GM23338 (cell line): ENCODE data around the gene ZBTB24. TPM values are rescaled to one million over a fixed set of nuclear protein-coding genes. Genes with fewer than 3 reads are reported as not detected.

Source experiments
- ATAC-seq: fragments of 200-7000 bp; cut with Tn5 transposase; 3 replicates; pipeline ENCODE4 v1.9.1; 2020
- DNase-seq: peaks from one replicate; pipeline ENCODE4 v3.0.0-alpha.2; 2015; ENCODE audit warnings: low spot score
- H2AFZ ChIP-seq: fragments of 200-600 bp; sonication (generic); 2 replicates; pipeline ENCODE4 v1.8.0; 2016; ENCODE audit warnings: antibody characterized with exemption, mild to moderate bottlenecking, moderate library complexity
- H3F3A ChIP-seq: fragments of 200-600 bp; sonication (generic); replicated peaks from 2 replicates; pipeline ENCODE4 v1.8.0; 2017; ENCODE audit warnings: antibody characterized with exemption, mixed run types, low read depth
- H3K27ac ChIP-seq: fragments of 200-600 bp; sonication (generic); 2 replicates; pipeline ENCODE4 v1.6.1; 2016; ENCODE audit warnings: low read depth
- H3K27me3 ChIP-seq: fragments of 200-600 bp; sonication (generic); 2 replicates; pipeline ENCODE4 v1.8.0; 2016; ENCODE audit warnings: mild to moderate bottlenecking, mixed run types, moderate library complexity; ENCODE audit not compliant: insufficient read depth
- H3K36me3 ChIP-seq: fragments of 200-600 bp; sonication (generic); 2 replicates; pipeline ENCODE4 v1.8.0; 2016; ENCODE audit warnings: mild to moderate bottlenecking; ENCODE audit not compliant: insufficient read depth
- H3K4me1 ChIP-seq: fragments of 200-600 bp; sonication (generic); 2 replicates; pipeline ENCODE4 v1.8.0; 2016; ENCODE audit warnings: mild to moderate bottlenecking, moderate library complexity; ENCODE audit not compliant: insufficient read depth
- H3K4me2 ChIP-seq: fragments of 200-600 bp; sonication (generic); 2 replicates; pipeline ENCODE4 v1.7.1; 2017; ENCODE audit warnings: mixed run types
- H3K4me3 ChIP-seq: fragments of 200-600 bp; sonication (generic); 2 replicates; pipeline ENCODE4 v1.6.1; 2016; ENCODE audit warnings: mixed run types
- H3K79me2 ChIP-seq: fragments of 200-600 bp; sonication (generic); replicated peaks from 2 replicates; pipeline ENCODE4 v1.8.0; 2017; ENCODE audit warnings: mild to moderate bottlenecking; ENCODE audit not compliant: insufficient read depth
- H3K9me2 ChIP-seq: fragments of 200-600 bp; sonication (generic); 2 replicates; pipeline ENCODE4 v1.8.0; 2017; ENCODE audit not compliant: insufficient read depth
- H4K20me1 ChIP-seq: fragments of 200-600 bp; sonication (generic); replicated peaks from 2 replicates; pipeline ENCODE4 v1.8.0; 2017; ENCODE audit warnings: mild to moderate bottlenecking; ENCODE audit not compliant: insufficient read depth
- H3K27ac Mint-ChIP-seq: 2 replicates; pipeline ENCODE4 v1.8.0; 2020; ENCODE audit warnings: inconsistent platforms, mild to moderate bottlenecking, moderate library complexity, mixed read lengths
- H3K27me3 Mint-ChIP-seq: 3 replicates; pipeline ENCODE4 v1.8.0; 2022; ENCODE audit warnings: low read depth, mild to moderate bottlenecking, moderate library complexity, mixed read lengths, inconsistent platforms; ENCODE audit not compliant: insufficient read depth, poor library complexity
- H3K36me3 Mint-ChIP-seq: 3 replicates; pipeline ENCODE4 v1.8.0; 2021; ENCODE audit warnings: low read depth, mild to moderate bottlenecking, inconsistent platforms, moderate library complexity, mixed read lengths
- H3K4me1 Mint-ChIP-seq: 3 replicates; pipeline ENCODE4 v1.8.0; 2020; ENCODE audit warnings: mild to moderate bottlenecking, inconsistent platforms, mixed read lengths
- H3K4me3 Mint-ChIP-seq: 3 replicates; pipeline ENCODE4 v1.8.0; 2021; ENCODE audit warnings: moderate library complexity, mild to moderate bottlenecking, inconsistent platforms, mixed read lengths
- H3K9me3 Mint-ChIP-seq: 3 replicates; pipeline ENCODE4 v1.8.0; 2020; ENCODE audit warnings: moderate library complexity, mild to moderate bottlenecking, inconsistent platforms, mixed read lengths
- CTCF ChIP-seq, 2 experiments: fragments of 200-600 bp in 1 of 2; sonication (generic) in 1 of 2; conservative IDR thresholded peaks; 2 replicates each; pipeline versions ENCODE4 v1.5.1 to v1.6.1; 2016 to 2017; ENCODE audit warnings: antibody characterized with exemption in 2 of 2, low read depth in 2 of 2, mild to moderate bottlenecking in 2 of 2, moderate library complexity in 1 of 2
- ETS1 ChIP-seq: IDR thresholded peaks from 2 replicates; pipeline ENCODE4 v1.6.1; 2016; ENCODE audit warnings: antibody characterized with exemption
- EZH2 ChIP-seq: fragments of 200-600 bp; sonication (generic); IDR thresholded peaks from one replicate; pipeline ENCODE4 v1.8.0; 2017; ENCODE audit warnings: antibody characterized with exemption, mild to moderate bottlenecking, low read depth; ENCODE audit not compliant: unreplicated experiment
- EZH2phosphoT487 ChIP-seq: fragments of 200-600 bp; sonication (generic); IDR thresholded peaks from one replicate; pipeline ENCODE4 v1.8.1; 2018; ENCODE audit warnings: antibody characterized with exemption; ENCODE audit not compliant: unreplicated experiment
- STAT1 ChIP-seq: IDR thresholded peaks from one replicate; pipeline ENCODE4 v1.6.1; 2016; ENCODE audit warnings: antibody characterized with exemption; ENCODE audit not compliant: unreplicated experiment
- ZNF331 ChIP-seq: fragments of 250-450 bp; sonication (Bioruptor Pico); IDR thresholded peaks from 2 replicates; pipeline ENCODE4 v1.5.0; 2020; ENCODE audit warnings: low read depth, mild to moderate bottlenecking, moderate library complexity
- ZNF462 ChIP-seq: fragments of 250-450 bp; sonication (Bioruptor Pico); IDR thresholded peaks from 2 replicates; pipeline ENCODE4 v1.5.0; 2020; ENCODE audit warnings: mild to moderate bottlenecking, moderate library complexity
- polyA plus RNA-seq: library from polyadenylated mRNA; unstranded; fragments of >200 nt; fragmentation: Nextera tagmentation; extraction: Ambion mirVana; gene quantifications from 2 replicates; pipeline ENCODE4 v1.2.1, GENCODE V29; 2016
- total RNA-seq: library from RNA; depleted of rRNA; stranded (reverse); fragments of >200 nt; shearing (Covaris generic); gene quantifications from 2 replicates; pipeline ENCODE4 v1.2.3, GENCODE V29; 2014

Gene ZBTB24
- total and polyA plus RNA-seq, 2 experiments from 2014 or later = 7.9 to 22.0 TPM

GRCh38 chr6:109507490-109508072, 24.6 kb upstream of the ZBTB24 start:
- DNase-seq = no peak
- H2AFZ ChIP-seq = peak overlapping the region; percentile 49; the same call in 1 of the 2 replicates
- no peak overlapping the region for H3K27ac Mint-ChIP-seq
- H3K9me2 ChIP-seq = no peaks in the 10 kb centered on the region; the same call in 1 of the 2 replicates
- no peak overlapping the region for H3K4me3 Mint-ChIP-seq
- H3K4me2 ChIP-seq = peak overlapping the region; percentile 25; the same call in 1 of the 2 replicates
- H3K36me3 Mint-ChIP-seq = peaks cover 28% of the 10 kb centered on the region
- H3K4me1 Mint-ChIP-seq = peaks cover 28% of the 10 kb centered on the region
- no peak for ATAC-seq
- H3K27me3 Mint-ChIP-seq = peaks cover 10% of the 10 kb centered on the region
- peaks cover 4% of the 10 kb centered on the region; the same call in 1 of the 2 replicates for H3K36me3 ChIP-seq
- H3F3A ChIP-seq = no peaks in the 10 kb centered on the region
- no peaks in the 10 kb centered on the region for H3K27me3 ChIP-seq
- no peak overlapping the region for H3K4me3 ChIP-seq
- peak overlapping the region; percentile 67; the same call in 1 of the 2 replicates for H3K27ac ChIP-seq
- peaks cover 35% of the 10 kb centered on the region for H3K9me3 Mint-ChIP-seq
- TF ChIP-seq ZNF462 = no peak
- no peak for TF ChIP-seq EZH2phosphoT487
- no peak for TF ChIP-seq STAT1
- no peak for TF ChIP-seq ZNF331 (CRISPR knock-in tag)
- no peak for TF ChIP-seq CTCF (conservative IDR thresholded peaks at IDR 0.05; ENCODE audit: low read depth in 2 of 2)
- no peak for TF ChIP-seq EZH2
- no peak for TF ChIP-seq ETS1
- H3K4me1 ChIP-seq = no peaks in the 10 kb centered on the region; the same call in 1 of the 2 replicates
- H4K20me1 ChIP-seq = no peaks in the 10 kb centered on the region
- no peaks in the 10 kb centered on the region for H3K79me2 ChIP-seq
